Ramos (cell line): ENCODE results near the gene SENP8.
"Not testable (repeated sequence)": the region's sequence is repeated elsewhere in the genome, so short reads cannot be mapped to it uniquely, and the experiment has no call there.

Experiments used
- in situ Hi-C: fragments of 300-500 bp; cut with MboI; formaldehyde crosslinking; loops from one replicate; pipeline ENCODE4 v1.14.3; 2022; ENCODE audit warnings: low sequenced_read_pairs; ENCODE audit not compliant: unreplicated experiment

Gene SENP8

GRCh38 chr15:72154316-72154715 lies 36.1 kb downstream of the SENP8 start:
- in situ Hi-C loops: loop anchor here (10.0 kb wide), 2 partner anchors 370 to 410 kb away; no protein-coding TSS in a partner anchor

GRCh38 chr15:72155003-72155621 lies 36.9 kb downstream of the SENP8 start:
- in situ Hi-C loops: loop anchor here (10.0 kb wide), 2 partner anchors 370 to 410 kb away; no protein-coding TSS in a partner anchor

- in situ Hi-C loops: loop anchor here (10.0 kb wide), 2 partner anchors 371 to 411 kb away; no protein-coding TSS in a partner anchor
Observed at GRCh38 chr15:72155635-72156616, 37.7 kb downstream of the SENP8 start.

- in situ Hi-C loops: loop anchor here (10.0 kb wide), 2 partner anchors 372 to 412 kb away; no protein-coding TSS in a partner anchor
Observed at GRCh38 chr15:72156928-72157327, 38.7 kb downstream of the SENP8 start.

GRCh38 chr15:72160696-72161245 lies 42.6 kb downstream of the SENP8 start:
- in situ Hi-C loops: no loop called here

- in situ Hi-C loops: no loop called here
Observed at GRCh38 chr15:72161361-72162132, 43.3 kb downstream of the SENP8 start.

- in situ Hi-C loops: no loop called here
Observed at GRCh38 chr15:72162569-72162968, 44.4 kb downstream of the SENP8 start.

- in situ Hi-C loops: no loop called here
Observed at GRCh38 chr15:72163719-72164118, 45.5 kb downstream of the SENP8 start.

GRCh38 chr15:72166716-72167417 lies 48.7 kb downstream of the SENP8 start:
- in situ Hi-C loops: no loop called here

GRCh38 chr15:72167445-72167844 lies 49.2 kb downstream of the SENP8 start:
- in situ Hi-C loops: no loop called here

- in situ Hi-C loops: no loop called here
Observed at GRCh38 chr15:72168131-72168807, 50.1 kb downstream of the SENP8 start.

- in situ Hi-C loops: no loop called here
Observed at GRCh38 chr15:72168808-72169190, 50.6 kb downstream of the SENP8 start.

GRCh38 chr15:72169236-72169920 lies 51.2 kb downstream of the SENP8 start:
- in situ Hi-C loops: no loop called here

- in situ Hi-C loops: no loop called here
Observed at GRCh38 chr15:72169921-72170611, 51.9 kb downstream of the SENP8 start.

GRCh38 chr15:72170691-72171090 lies 52.5 kb downstream of the SENP8 start:
- in situ Hi-C loops: no loop called here

- in situ Hi-C loops: not testable (repeated sequence)
Observed at GRCh38 chr15:72171978-72172377, 53.8 kb downstream of the SENP8 start.

GRCh38 chr15:72172796-72173195 lies 54.6 kb downstream of the SENP8 start:
- in situ Hi-C loops: no loop called here

- in situ Hi-C loops: no loop called here
Observed at GRCh38 chr15:72173401-72173800, 55.2 kb downstream of the SENP8 start.
